GM18870 (cell line): ENCODE data around the gene DIABLO.

Experiments used
- ATAC-seq: cut with Tn5 transposase; IDR thresholded peaks from one replicate; pipeline ENCODE4 v1.9.1; 2021; ENCODE audit warnings: moderate library complexity; ENCODE audit not compliant: unreplicated experiment

DIABLO gene

GRCh38 chr12:122159882-122160281 is 66.0 kb downstream of the DIABLO start:
- ATAC-seq: no peak

- no peak for ATAC-seq
These were observed 67.1 kb downstream of the DIABLO start for GRCh38 chr12:122158700-122159285.
